Neural cell (in vitro differentiated cells): ENCODE measurements around the gene RLF.

Source experiments
- CTCF ChIP-seq: fragments of 450-650 bp; IDR thresholded peaks from 2 replicates; pipeline ENCODE4 v1.5.1; 2014; ENCODE audit warnings: antibody characterized with exemption, mild to moderate bottlenecking, moderate library complexity; ENCODE audit not compliant: poor library complexity, severe bottlenecking
- MXI1 ChIP-seq: fragments of 450-650 bp; conservative IDR thresholded peaks from 2 replicates; pipeline ENCODE4 v1.6.1; 2014; ENCODE audit warnings: antibody characterized with exemption, mild to moderate bottlenecking; ENCODE audit not compliant: poor library complexity, severe bottlenecking
- SMC3 ChIP-seq: fragments of 450-650 bp; conservative IDR thresholded peaks from 2 replicates; pipeline ENCODE4 v1.6.1; 2014; ENCODE audit warnings: antibody characterized with exemption, mild to moderate bottlenecking, moderate library complexity; ENCODE audit not compliant: poor library complexity
- TF ChIP-seq, protein P1 (sequence below): IDR thresholded peaks from 2 replicates; pipeline ENCODE4 v1.6.1; 2012; ENCODE audit warnings: borderline replicate concordance

DNA sequence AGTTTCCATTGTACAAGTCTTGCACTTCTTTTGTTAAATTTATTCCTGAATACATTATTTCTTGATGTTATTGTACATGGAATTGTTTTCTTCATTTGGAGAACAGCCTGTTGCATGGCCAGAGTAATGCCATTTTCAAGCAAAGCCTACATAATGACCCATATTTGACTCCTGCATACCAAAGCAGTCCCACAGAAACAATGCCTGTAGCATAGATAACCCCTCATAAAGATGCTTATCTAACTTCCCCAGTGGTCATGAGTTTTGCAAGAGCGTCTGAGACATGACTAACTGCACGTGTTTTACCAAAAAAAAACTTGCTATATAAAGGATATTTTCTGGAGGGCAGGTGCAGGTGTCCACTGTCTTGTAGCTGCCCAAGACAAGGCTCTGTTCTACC, 30.3 kb upstream of the RLF start:
- TF ChIP-seq MXI1, result no peak
- no peak for TF ChIP-seq SMC3
- TF ChIP-seq, protein P1, sequence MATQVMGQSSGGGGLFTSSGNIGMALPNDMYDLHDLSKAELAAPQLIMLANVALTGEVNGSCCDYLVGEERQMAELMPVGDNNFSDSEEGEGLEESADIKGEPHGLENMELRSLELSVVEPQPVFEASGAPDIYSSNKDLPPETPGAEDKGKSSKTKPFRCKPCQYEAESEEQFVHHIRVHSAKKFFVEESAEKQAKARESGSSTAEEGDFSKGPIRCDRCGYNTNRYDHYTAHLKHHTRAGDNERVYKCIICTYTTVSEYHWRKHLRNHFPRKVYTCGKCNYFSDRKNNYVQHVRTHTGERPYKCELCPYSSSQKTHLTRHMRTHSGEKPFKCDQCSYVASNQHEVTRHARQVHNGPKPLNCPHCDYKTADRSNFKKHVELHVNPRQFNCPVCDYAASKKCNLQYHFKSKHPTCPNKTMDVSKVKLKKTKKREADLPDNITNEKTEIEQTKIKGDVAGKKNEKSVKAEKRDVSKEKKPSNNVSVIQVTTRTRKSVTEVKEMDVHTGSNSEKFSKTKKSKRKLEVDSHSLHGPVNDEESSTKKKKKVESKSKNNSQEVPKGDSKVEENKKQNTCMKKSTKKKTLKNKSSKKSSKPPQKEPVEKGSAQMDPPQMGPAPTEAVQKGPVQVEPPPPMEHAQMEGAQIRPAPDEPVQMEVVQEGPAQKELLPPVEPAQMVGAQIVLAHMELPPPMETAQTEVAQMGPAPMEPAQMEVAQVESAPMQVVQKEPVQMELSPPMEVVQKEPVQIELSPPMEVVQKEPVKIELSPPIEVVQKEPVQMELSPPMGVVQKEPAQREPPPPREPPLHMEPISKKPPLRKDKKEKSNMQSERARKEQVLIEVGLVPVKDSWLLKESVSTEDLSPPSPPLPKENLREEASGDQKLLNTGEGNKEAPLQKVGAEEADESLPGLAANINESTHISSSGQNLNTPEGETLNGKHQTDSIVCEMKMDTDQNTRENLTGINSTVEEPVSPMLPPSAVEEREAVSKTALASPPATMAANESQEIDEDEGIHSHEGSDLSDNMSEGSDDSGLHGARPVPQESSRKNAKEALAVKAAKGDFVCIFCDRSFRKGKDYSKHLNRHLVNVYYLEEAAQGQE, result no peak
- TF ChIP-seq CTCF, result no peak
